Measurements from ENCODE around the gene MRPS18B. TPM values are rescaled to one million over a fixed set of nuclear protein-coding genes. Genes with fewer than 3 reads are reported as not detected.

The MRPS18B gene
- total RNA-seq (2014; rRNA removed) = 56.5 and 67.9 TPM in 2 replicates
- polyA plus RNA-seq (2012) = 63.8 TPM

DNA sequence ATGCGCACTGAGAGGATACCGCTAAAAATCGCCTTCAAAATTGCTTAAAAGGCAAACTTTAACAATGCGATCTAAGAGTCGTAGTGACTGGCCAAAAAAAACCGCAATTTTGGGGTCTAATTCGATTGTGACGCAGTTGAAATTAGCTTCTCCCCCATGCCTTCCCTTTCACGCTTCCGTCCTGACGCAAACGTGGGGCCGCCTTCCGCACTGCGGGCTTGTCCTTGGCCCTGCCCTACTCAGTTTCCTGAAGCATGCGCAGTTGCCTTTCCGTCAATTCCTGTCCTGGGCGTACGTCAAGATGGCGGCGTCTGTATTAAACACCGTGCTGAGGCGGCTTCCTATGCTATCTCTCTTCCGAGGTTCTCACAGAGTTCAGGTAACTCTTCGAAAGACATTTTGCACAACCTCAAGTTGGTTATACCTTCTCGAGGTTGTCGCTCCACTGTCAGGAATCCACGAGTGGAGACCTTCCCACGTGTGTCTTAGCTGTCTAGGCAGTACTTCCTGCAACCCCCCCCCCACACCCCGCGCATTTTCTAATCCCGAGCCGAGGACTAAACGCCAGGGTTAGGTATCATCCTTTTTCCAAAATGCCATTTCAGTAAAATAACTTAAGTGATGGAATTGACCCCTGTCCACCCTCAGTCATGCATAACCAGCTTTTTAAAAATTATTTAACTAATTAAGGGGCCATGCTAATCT lies at the start of gene MRPS18B:
Gene MRPS18B (plus strand): TSS at position 276 of the 705 bp plus-strand sequence. CDS start 26 bp downstream, at position 302.
- peak; percentile 98 for DNase-seq (ENCODE audit: low read depth)

GRCh38 chr6:30568245-30568644 lies 49.4 kb upstream of the MRPS18B start:
- no peak for DNase-seq (ENCODE audit: low read depth)

GRCh38 chr6:30570263-30570662 lies 47.4 kb upstream of the MRPS18B start:
- no peak for DNase-seq (ENCODE audit: low read depth)

- no peak for DNase-seq (ENCODE audit: low read depth)
Observed at GRCh38 chr6:30570740-30571074, 46.9 kb upstream of the MRPS18B start.

DNA sequence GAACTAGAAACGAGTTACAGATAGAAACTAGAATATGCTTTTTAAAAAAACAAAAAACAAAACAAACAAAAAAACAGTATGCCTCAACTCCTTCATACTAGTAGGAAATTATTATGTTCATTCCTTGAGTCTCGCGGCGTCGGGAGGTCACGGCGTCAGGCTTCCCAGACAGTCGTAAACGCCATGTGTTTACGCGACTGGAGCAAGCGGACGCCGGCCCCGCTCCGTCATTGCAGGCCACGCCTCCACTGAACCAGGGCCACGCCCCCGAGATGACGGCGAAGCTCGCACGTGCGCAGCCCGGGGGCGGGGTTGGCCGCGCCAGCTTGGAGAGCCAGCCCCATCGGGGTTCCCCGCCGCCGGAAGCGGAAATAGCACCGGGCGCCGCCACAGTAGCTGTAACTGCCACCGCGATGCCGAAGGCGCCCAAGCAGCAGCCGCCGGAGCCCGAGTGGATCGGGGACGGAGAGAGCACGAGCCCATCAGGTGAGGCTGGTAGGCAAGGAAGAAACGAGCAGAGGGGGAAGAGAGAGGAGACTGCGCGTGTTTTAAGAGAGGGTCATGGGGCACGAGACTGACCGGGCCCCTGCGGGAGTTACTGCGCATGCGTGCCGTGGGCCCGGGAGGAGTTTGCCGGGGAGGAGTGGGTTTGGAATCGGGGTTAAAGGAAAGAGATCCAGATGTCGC lies 46.4 kb upstream of the MRPS18B start, which contains the start of gene ABCF1:
Gene ABCF1 (plus strand): TSS at position 368 of the 687 bp plus-strand sequence. CDS start 46 bp downstream, at position 414.
- DNase-seq (ENCODE audit: low read depth) = peak; percentile 95

DNA sequence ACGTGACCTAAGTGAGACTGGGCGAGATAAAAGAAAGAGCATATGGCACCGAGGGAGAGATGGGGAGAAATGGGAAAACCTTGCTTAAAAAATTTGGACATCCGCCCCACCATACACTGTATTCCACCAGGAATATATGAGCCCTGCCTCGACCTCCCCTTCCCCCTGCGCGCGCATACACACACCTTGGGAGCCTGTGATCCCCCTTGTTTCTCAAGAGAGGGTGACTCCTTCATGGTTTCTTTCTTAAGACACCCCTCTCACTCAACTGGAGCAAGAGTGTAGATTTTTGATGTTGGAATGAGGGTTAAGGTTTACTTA lies 45.9 kb upstream of the MRPS18B start:
- DNase-seq (ENCODE audit: low read depth) = no peak

DNA sequence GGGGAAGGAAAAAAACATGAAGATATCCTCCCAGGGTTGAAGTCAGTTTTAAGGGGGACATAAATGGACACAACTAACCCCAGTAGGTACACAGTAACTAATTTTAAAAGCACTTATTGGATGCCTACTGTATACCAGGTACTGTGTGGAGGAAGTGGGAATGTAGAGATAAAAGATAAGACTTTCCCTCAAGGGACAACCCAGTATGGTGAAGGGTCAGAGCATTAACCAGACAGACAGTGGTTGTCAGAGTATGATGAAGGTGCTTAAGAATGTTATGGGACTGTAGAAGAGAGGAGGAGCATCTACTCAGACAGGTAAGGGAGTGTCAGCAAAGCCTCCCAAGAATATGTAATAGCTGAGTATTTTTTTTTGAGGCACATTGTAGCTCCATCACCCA lies 45.5 kb upstream of the MRPS18B start:
- DNase-seq (ENCODE audit: low read depth) = no peak

DNA sequence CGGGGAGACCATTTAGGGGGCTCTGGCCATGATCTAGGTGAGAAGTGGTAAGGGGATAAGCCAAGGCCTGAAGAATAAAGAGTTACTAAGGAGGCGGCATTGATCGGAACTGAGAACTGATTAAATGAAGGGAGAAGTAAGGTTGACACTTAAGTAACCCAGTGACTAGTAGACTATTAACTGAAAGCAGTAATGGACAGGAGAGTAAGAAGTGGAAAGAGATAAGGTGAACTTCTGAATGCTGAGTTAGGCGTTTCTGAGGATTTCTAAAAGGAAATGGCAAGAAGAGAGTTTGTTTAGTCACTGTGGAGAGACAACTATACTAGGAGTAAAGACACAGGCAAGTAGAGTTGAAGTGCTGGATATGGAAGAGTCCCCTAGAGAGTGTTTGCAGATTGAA lies 44.5 kb upstream of the MRPS18B start:
- no peak for DNase-seq (ENCODE audit: low read depth)

DNA sequence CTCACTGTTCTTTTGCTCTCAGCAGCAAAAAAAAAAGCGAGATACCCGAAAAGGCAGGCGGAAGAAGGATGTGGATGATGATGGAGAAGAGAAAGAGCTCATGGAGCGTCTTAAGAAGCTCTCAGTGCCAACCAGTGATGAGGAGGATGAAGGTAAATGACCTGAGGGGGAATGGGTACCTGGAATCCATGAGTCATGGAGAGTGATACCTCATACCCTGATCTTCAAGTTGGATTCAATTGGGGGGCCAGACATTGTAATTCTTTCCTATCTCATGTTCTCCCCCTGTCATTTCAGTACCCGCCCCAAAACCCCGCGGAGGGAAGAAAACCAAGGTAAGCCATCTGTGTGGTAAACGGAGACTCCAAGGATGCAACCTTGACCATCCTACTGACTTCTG lies 39.6 kb upstream of the MRPS18B start:
- no peak for DNase-seq (ENCODE audit: low read depth)

- DNase-seq (ENCODE audit: low read depth) = no peak
Observed at GRCh38 chr6:30583921-30584320, 33.7 kb upstream of the MRPS18B start.

GRCh38 chr6:30589754-30590358 lies 27.8 kb upstream of the MRPS18B start:
- DNase-seq (ENCODE audit: low read depth) = no peak

DNA sequence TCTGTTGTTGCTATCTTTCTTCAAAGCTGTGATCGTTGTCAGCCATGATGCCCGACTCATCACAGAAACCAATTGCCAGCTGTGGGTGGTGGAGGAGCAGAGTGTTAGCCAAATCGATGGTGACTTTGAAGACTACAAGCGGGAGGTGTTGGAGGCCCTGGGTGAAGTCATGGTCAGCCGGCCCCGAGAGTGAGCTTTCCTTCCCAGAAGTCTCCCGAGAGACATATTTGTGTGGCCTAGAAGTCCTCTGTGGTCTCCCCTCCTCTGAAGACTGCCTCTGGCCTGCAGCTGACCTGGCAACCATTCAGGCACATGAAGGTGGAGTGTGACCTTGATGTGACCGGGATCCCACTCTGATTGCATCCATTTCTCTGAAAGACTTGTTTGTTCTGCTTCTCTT lies 27.1 kb upstream of the MRPS18B start:
- peak; percentile 63 for DNase-seq (ENCODE audit: low read depth)

DNA sequence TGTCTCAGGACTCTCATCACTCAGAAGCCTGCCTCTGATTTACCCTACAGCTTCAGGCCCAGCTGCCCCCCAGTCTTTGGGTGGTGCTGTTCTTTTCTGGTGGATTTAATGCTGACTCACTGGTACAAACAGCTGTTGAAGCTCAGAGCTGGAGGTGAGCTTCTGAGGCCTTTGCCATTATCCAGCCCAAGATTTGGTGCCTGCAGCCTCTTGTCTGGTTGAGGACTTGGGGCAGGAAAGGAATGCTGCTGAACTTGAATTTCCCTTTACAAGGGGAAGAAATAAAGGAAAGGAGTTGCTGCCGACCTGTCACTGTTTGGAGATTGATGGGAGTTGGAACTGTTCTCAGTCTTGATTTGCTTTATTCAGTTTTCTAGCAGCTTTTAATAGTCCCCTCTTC lies 26.6 kb upstream of the MRPS18B start:
- peak; percentile 94 for DNase-seq (ENCODE audit: low read depth)

DNA sequence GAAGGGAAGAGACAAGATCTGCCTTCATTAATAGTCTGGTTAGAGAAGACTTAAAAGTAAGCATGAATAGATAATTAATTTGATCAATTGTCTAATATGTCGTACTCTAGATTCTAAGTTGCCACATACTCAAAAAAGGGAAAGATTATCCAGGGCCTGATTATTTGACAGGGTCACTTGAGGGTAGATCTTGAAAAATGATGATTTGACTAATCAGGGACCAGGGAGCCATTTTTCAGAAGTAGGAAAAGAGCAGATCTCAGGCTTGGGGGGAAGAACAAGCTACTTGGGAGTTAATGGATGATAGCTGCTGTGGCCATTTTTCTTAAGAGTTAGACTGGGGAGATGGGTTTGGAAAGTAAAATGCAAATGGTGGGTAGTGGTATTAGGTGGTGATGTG lies 25.4 kb upstream of the MRPS18B start:
- no peak for DNase-seq (ENCODE audit: low read depth)

DNA sequence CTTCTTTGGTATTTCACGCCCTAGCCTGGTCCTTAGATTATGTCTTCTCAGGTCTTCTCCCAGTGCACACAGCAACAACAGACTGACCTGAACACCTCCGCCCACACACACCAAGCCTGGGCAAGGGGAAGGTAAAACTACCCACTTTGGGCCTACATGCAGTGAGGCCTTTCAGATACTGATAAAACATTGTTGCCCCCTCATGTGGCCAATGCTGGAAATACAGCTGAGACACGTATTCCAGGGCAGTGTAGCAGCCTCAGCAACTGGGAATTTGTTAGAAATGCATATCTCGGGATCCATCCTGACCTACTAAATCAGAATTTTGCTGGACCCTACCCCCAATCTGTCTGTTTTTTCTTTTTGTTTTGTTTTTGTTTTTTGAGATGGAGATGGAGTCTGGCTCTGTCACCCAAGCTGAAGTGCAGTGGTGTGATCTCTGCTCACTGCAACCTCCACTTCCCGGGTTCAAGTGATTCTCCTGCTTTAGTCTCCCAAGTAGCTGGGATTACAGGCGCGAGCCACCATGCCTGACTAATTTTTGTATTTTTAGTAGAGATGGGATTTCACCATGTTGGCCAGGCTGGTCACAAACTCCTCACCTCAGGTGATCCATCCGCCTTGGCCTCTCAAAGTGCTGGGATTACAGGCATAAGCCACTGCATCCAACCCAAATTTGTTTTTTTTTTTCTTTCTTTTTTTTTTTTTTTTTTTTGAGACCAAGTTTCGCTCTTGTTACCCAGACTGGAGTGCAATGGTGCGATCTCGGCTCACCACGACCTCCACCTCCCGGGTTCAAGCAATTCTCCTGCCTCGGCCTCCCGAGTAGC lies 20.1 kb upstream of the MRPS18B start:
- DNase-seq (ENCODE audit: low read depth) = peak; percentile 82

- DNase-seq (ENCODE audit: low read depth) = no peak
Observed at GRCh38 chr6:30598912-30599624, 18.6 kb upstream of the MRPS18B start.

DNA sequence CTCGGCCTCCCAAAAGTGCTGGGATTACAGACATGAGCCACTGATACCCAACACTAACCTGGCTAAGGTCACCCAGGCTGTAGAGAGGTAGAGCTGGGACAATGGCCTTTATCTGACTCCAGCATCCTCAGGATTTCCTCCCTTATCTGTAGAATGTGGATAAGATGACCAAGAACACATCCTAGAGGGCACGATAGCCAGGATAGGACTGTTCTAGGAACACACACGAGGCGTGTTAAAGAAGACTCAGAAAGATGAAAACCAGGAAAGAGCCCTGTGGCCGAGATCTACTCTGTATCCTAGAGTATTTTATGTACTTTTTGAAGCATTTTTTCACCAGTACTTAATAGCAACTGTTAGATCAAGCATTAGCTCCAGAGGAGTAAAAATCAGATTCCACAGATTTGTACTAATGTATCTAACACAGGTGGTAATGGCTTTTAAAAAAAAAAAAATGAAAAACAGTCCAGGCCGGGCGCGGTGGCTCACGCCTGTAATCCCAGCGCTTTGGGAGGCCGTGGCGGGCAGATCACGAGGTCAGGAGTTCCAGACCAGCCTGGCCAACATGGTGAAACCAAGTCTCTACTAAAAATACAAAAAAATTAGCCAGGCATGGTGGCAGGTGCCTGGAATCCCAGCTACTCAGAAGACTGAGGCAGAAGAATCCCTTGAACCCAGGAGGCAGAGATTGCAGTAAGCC lies 17.9 kb upstream of the MRPS18B start:
- no peak for DNase-seq (ENCODE audit: low read depth)

DNA sequence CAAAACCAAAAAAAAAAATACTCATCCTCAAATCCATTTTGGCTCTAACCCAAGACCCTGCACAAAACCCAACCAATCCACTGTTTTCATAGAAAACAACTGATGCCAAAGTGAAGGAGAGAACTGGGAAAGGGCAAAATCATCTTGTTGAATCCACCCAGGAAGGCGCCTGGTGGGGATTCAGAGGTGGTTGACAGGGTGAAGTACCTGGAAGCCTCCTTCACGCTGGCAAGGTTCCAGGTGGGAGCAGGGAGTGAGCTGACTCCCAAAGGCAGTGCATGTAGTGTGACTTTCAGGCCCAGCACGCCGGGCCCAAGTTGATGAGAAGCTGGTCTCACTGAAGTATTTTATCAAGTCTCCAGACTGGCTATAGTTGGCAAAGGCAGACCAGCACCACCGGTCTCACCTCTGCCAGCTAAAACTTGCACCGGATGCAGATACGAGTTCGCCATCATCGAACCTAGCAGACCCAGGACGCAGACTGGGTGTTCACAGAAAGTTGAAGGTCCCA lies 17.1 kb upstream of the MRPS18B start:
- DNase-seq (ENCODE audit: low read depth) = no peak

DNA sequence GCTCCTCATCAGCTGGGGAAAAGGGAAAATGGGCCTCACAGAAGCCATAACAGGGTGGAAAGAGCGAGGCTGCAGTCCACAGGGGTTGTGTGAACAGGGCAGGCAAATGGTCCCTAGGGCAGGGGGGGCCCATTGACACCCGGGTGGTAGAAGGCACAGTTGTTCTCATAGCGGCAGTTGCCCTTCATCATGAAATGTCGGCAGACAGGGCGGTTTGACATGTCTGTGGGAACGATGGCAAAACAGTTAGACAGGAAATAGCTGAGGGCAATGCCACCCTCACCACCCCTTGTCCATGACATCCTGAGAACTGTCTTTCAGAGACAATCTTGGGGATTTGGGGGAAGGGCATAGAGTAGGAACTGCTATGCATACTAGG lies 16.2 kb upstream of the MRPS18B start:
- no peak for DNase-seq (ENCODE audit: low read depth)

DNA sequence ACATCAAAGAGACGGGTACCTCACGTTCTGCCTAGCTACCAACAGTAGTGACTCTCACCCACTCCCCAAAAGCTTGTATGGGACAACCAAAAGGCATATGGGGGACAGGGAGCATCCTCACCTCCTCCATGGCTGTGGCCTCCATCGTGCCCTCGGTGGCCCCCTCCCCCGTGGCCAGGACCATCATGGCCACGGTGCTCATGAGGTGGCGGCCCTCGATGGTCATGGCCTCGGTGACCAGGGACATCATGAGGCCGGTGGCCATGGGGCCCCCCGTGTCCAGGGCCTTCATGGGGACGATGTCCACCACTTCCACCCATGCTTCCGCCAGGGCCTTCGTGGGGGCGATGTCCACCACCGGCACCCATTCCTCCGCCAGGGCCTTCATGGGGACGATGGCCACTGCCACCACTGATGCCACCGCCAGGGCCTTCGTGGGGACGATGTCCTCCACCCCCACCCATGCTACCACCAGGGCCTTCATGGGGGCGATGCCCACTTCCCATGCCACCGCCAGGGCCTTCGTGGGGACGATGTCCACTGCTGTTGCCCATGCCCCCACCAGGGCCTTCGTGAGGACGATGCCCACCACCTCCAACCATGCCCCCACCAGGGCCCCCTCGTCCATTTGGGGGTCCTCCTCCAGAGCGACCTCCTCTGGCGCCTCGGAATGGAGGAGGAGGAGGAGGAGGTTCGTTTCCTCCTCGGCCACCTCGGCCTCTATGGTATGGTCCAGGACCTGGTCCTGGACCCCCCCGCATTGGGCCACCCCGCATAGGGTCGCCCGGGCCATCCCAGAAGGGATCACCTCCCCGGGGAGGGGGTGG lies 15.6 kb upstream of the MRPS18B start:
- DNase-seq (ENCODE audit: low read depth) = no peak

All from LHCN-M2 (cell line).